ENCODE data around the gene CD48.

CD48 gene

GRCh38 chr1:160724465-160725242 is 13.0 kb upstream of the CD48 start:
- H3K4me3 ChIP-seq (ENCODE audit: control insufficient read depth, low read depth, low read length), result no peak overlapping the region
- TF ChIP-seq CTCF (conservative IDR thresholded peaks at IDR 0.05; ENCODE audit: control insufficient read depth, insufficient read depth, low read depth, low read length), result no peak
- no peak for DNase-seq (ENCODE audit: low read depth)

GRCh38 chr1:160723332-160723731 is 11.7 kb upstream of the CD48 start:
- no peak for TF ChIP-seq CTCF (conservative IDR thresholded peaks at IDR 0.05; ENCODE audit: control insufficient read depth, insufficient read depth, low read depth, low read length)
- H3K4me3 ChIP-seq (ENCODE audit: control insufficient read depth, low read depth, low read length), result no peak overlapping the region

GRCh38 chr1:160722726-160723125 is 11.1 kb upstream of the CD48 start:
- no peak for TF ChIP-seq CTCF (conservative IDR thresholded peaks at IDR 0.05; ENCODE audit: control insufficient read depth, insufficient read depth, low read depth, low read length)
- DNase-seq (ENCODE audit: low read depth), result no peak
- H3K4me3 ChIP-seq (ENCODE audit: control insufficient read depth, low read depth, low read length), result no peak overlapping the region

More at GRCh38 chr1:160723332-160723731, 11.7 kb upstream of the CD48 start:
- DNase-seq (ENCODE audit: low read depth), result no peak

GRCh38 chr1:160721473-160721872 is 9.9 kb upstream of the CD48 start:
- TF ChIP-seq CTCF (conservative IDR thresholded peaks at IDR 0.05; ENCODE audit: control insufficient read depth, insufficient read depth, low read depth, low read length), result no peak
- H3K4me3 ChIP-seq (ENCODE audit: control insufficient read depth, low read depth, low read length), result no peak overlapping the region
- no peak for DNase-seq (ENCODE audit: low read depth)

- TF ChIP-seq CTCF (conservative IDR thresholded peaks at IDR 0.05; ENCODE audit: control insufficient read depth, insufficient read depth, low read depth, low read length), result no peak
- H3K4me3 ChIP-seq (ENCODE audit: control insufficient read depth, low read depth, low read length), result no peak overlapping the region
- no peak for DNase-seq (ENCODE audit: low read depth)
Measured at GRCh38 chr1:160720356-160721085, 8.9 kb upstream of the CD48 start.

- no peak for TF ChIP-seq CTCF (conservative IDR thresholded peaks at IDR 0.05; ENCODE audit: control insufficient read depth, insufficient read depth, low read depth, low read length)
- H3K4me3 ChIP-seq (ENCODE audit: control insufficient read depth, low read depth, low read length), result no peak overlapping the region
- DNase-seq (ENCODE audit: low read depth), result no peak
Measured at GRCh38 chr1:160718210-160718609, 6.6 kb upstream of the CD48 start.
